GM19043 (cell line): Measurements from ENCODE around the gene SH3RF2.
A peak's percentile ranks its signal among the peaks of the same experiment; 100 is the strongest.
"Not testable (repeated sequence)": the region's sequence is repeated elsewhere in the genome, so short reads cannot be mapped to it uniquely, and the experiment has no call there.

Source experiments
- ATAC-seq: cut with Tn5 transposase; IDR thresholded peaks from one replicate; pipeline ENCODE4 v1.9.1; 2021; ENCODE audit warnings: low read depth; ENCODE audit not compliant: unreplicated experiment

The SH3RF2 gene

GRCh38 chr5:145976431-145977155 is 40.2 kb downstream of the SH3RF2 start:
- peak; percentile 52 for ATAC-seq

DNA sequence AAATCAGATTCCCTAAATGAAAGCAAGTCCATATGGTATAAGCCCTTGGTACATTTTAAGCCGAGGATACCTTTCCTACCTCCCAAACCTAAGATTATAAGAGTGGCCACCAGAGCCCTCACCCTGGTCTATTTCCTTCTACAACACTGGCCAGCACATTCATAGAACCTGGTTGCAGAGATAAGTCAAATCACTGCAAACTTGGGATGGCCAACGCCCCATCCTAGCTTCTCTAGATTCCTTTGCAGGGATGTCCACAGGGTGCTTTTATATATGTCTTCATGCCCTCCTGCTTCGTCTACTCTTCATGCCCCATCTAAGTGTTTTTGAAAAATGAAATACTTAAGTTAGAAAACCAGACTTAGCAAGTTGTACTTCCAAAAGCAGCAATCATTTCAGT is 41.8 kb downstream of the SH3RF2 start:
- ATAC-seq = no peak

DNA sequence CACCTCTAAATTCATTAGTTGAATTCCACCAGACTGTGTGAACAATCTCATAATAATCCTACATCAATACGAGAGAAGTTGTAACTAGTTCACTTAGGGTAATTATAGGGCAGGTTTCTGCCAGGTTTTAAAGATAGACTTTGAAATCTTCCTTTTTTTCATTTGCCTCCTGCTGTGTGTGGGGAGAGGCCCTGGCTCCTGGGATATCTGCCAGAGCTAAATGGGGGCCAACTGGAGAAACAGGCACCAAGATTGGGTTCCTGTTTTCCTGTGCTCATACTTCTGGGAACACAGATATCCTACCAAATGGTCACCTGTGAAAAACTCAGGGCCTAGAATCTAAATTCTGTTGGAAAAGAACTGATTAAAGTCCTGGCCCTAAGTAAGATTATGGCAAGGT is 42.3 kb downstream of the SH3RF2 start:
- no peak for ATAC-seq

DNA sequence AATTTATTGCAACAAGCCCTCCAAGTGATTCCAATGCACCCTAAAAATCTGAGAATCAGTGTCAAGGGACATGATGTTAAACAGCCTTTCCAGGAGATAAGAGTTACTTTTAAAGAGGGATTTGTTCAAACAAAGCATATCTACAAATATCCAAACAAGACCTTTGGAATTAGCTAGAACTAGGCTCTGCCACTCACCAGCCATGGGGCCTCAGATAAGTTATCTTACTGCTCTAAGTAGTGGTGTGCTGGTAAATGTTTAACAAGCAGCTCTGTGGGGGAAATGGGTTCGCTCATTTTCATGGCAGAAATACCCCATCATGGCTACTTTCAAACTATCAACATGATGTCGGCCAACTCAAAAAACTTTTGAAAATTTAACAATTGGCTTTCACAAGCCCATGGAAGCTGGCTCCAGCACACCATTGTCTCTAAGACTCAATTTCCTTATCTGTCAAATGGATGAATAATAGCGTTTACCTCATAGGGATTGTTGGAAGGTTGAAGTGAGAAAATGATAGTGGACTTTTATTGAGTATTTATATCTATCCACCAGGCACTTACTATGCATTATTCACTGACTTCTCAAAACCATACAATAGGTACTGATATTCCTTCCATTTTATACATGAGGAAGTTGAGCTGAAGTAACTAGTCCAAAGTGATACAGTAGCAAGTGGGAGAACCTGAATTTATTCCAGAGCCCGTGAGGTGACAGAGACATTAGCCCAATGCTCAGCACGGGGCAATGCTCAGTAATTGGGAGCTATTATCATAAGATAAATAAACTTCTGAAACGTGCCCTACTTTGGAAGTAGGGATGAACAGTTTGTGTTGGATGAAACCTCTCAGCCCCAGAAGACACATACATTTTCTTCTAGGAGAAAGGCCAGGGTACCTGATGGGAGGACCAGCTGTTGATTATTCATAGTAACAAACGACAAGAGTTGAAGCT is 43.2 kb downstream of the SH3RF2 start:
- ATAC-seq = no peak

DNA sequence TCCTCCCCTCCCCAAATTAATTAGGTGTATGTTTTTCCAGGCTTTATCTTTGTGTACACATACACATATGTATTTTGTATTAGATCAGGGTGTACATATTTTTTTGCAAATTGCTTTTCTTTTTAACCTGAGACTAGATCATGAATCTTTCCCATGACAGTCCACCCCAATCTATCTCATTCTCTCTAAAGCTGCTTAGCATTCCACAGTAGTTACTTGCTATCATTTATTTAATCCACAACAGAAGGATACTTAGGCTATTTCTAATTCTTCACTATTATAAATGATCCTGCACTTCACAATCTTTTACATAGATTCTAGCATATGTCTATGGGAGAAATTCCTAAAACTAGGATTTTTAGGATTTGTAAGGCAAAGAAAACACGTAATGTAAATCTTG is 43.9 kb downstream of the SH3RF2 start:
- no peak for ATAC-seq

DNA sequence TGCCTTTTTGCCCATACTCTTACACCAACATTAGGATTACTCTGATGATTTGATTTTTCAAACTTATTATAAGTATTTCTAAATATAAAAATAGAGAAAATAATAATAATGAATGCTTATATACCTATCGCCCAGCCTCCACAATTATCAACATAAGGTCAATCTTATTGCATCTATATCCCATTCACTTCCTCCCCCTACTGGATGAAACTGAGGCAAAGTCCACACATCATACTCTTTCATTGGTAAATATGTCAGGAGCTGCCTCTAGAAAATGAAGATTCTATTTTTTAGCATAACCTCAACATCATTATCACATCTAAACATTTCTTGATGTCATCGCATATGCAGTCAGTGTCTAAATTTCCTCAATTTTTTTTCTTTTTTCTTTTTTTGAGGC is 44.3 kb downstream of the SH3RF2 start:
- no peak for ATAC-seq

DNA sequence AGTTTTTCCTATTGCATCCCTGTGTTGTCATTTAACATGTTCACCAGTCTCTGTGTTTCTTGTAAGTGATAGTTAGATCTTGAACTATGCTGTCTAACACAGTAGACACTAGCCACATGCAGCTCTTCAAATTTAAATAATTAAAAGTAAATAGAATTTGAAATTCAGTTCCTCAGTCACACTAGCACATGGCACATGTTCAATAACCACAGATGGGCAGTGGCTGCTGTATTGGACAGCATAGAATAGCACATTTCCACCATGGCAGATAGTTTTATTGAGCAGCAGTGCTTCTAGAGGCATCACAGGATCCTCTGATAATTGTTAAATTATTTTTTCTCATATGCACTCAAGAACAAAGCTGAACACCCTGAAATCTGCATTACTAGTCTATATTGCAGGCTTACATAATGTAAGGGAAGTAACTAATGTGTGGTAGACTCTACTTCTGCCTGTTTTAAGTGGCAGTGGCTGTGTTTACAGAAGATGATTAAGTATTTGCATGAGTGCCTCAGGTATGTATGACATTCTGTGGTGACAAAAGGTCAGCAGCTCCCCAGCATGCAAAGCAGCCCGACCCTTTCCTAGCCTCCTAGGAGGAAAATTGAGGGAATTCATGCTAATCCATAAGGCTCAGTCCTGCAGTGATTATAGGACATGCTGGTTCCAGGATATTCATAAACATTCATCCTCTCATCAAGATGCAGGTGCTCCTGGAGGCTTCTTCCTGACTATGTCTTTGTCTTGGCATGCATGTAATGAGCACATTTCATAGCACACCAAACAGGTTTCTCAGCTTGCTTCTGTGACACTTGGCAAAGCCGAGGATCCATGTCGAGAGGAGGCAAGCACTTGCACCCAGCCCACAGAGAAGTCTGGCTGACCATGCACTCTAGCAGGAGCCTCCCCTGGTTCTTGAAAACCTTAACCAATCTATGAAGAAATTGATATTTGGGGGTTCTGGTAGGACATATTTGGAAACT is 45.5 kb downstream of the SH3RF2 start:
- ATAC-seq = no peak

DNA sequence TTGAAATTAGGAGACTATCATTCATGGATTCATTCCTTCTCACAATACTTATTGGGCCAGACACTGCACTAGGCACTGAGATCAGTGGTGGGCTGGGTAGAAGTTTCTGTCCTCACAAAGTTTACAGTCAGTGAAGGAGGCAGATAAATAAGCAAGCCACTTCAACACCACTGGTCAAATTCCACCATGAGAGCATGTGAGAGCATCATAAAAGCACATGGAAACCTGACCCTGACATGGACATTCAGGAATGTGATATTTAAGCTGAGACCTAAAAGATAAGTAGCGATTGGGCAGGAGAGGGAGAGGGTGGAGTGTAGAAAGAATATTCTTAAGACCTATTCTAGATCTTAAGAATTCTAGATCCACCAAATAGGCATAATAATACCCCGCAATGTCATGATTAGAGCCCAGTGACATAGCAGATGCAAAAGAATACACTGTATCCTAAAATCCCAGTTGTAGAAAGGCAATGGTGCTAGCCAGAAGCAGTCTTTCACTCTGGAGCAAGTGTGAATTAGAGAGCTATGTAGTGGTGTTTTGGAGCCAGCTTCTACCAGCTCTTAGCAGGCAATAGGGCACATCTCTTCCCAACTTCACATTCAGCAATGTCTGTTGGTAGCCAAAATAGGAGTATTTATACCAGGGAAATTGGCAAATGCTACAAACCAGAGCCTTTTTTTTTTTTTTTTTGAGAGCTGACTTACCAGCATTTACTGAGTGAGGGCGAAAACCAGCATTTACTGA is 46.4 kb downstream of the SH3RF2 start:
- ATAC-seq = no peak

DNA sequence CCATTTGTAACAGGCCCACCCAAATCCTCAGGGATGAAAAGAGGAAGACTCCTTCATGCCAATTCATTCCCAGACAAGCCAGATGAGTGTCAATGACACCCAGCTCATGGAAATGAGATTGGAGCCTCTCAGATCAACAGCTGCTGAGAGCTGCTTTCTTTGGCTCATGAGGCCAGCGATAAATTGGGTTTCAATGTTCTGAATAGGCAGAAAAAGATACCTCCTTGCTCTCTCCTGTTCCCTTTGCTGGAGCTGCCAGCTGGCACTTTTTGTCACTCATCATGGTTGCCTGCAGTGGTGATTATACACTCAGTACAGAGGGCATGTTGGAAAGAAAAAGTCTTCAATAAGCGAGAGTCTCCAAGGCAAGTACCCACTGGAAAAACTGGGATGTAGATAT is 47.1 kb downstream of the SH3RF2 start:
- no peak for ATAC-seq

- ATAC-seq = no peak
These were observed 47.7 kb downstream of the SH3RF2 start for GRCh38 chr5:145984072-145984471.

GRCh38 chr5:145987856-145988255 is 51.5 kb downstream of the SH3RF2 start:
- ATAC-seq = no peak

DNA sequence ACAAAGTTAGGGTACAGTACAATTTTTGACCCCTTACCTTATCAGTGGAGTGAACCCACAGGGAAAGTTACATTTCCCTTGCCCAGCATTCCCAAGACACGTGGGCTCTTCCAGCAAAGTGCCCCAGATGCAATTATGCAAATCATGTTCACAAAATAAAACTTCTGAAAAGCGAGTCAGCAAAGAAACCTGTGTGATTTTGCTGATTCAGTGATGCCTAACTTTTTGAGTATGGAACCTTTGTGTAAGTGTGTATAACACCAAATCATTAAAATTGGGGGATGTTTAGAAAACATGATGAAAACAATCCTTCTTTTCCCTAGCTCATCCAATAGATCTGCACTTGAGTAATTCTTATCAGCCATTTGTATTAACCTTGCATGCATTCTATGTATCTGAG is 52.6 kb downstream of the SH3RF2 start:
- no peak for ATAC-seq

GRCh38 chr5:145989428-145989827 is 53.0 kb downstream of the SH3RF2 start:
- ATAC-seq = no peak

- ATAC-seq = no peak
These were observed 53.8 kb downstream of the SH3RF2 start for GRCh38 chr5:145990170-145990569.

- no peak for ATAC-seq
These were observed 54.7 kb downstream of the SH3RF2 start for GRCh38 chr5:145991044-145991575.

GRCh38 chr5:145993538-145993937 is 57.2 kb downstream of the SH3RF2 start:
- ATAC-seq = not testable (repeated sequence)

DNA sequence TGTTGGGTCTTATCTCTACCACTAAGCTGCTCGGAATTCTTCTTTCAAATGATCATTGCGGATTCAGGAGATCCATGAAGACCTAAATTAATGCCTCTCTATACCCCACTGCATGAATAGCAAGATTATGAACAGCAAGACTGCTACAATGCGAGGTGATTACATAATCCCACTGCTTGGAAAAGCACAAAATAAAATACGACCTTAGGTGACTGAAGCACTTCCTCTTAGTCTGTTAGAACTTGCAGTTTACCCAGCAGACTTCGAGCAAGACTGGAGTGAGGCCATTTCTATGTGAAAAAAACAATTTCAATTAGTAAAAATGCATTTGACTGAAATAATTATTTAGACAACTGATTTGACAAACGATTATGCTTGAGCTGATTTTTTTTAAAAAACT is 59.8 kb downstream of the SH3RF2 start:
- no peak for ATAC-seq

DNA sequence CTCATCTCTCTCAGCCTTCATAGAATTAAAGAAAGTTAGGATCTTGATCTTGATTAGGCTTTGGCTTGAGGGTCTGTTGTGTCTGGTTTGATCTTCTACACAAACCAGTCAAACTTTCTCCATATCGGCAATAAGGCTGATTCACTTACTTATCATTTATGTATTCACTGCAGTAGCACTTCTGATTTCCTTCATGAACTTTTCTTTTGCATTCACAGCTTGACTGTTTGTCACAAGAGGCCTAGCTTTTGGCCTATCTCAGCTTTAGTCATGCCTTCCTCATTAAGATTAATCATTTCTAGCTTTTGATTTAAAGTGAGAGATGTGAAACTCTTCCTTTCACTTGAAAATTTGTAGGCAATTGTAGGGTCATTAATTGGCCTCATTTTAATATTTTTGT is 62.8 kb downstream of the SH3RF2 start:
- ATAC-seq = no peak

GRCh38 chr5:146000072-146000471 is 63.7 kb downstream of the SH3RF2 start:
- no peak for ATAC-seq
